AG08396 (cell line): ENCODE data around the gene CSKMT.
"Not testable (repeated sequence)": the region's sequence is repeated elsewhere in the genome, so short reads cannot be mapped to it uniquely, and the experiment has no call there.

Experiments used
- DNase-seq: peaks from one replicate; pipeline ENCODE4 v3.0.0; 2012; ENCODE audit warnings: low spot score, mixed read lengths

The CSKMT gene

GRCh38 chr11:62689421-62690183 is 24.5 kb downstream of the CSKMT start, which contains the start of gene LRRN4CL:
Gene LRRN4CL (minus strand): TSS chr11:62689530. CDS start chr11:62688508, 1,022 bp downstream.
- peak; percentile 92 for DNase-seq

GRCh38 chr11:62693624-62694023 is 28.5 kb downstream of the CSKMT start:
- DNase-seq: not testable (repeated sequence)

GRCh38 chr11:62694455-62695167 is 29.5 kb downstream of the CSKMT start:
- peak; percentile 79 for DNase-seq

- no peak for DNase-seq
Observed at GRCh38 chr11:62702246-62702645, 37.1 kb downstream of the CSKMT start.

- not testable (repeated sequence) for DNase-seq
Observed at GRCh38 chr11:62703921-62704320, 38.8 kb downstream of the CSKMT start.

GRCh38 chr11:62705413-62705812 is 40.3 kb downstream of the CSKMT start:
- no peak for DNase-seq

- peak; percentile 96 for DNase-seq
Observed at GRCh38 chr11:62705880-62706849, 41.1 kb downstream of the CSKMT start.

GRCh38 chr11:62706850-62707247 is 41.7 kb downstream of the CSKMT start:
- DNase-seq: no peak

GRCh38 chr11:62707277-62707861 is 42.3 kb downstream of the CSKMT start, which contains the start of the genes BSCL2 and GNG3:
Gene BSCL2 (minus strand): TSS chr11:62707424. CDS start chr11:62707195, 229 bp downstream.
Gene GNG3 (plus strand): TSS chr11:62707676. CDS start chr11:62708296, 620 bp downstream.
- DNase-seq: no peak

- DNase-seq: no peak
Observed at GRCh38 chr11:62708392-62708791, 43.3 kb downstream of the CSKMT start.

GRCh38 chr11:62708793-62709192 is 43.7 kb downstream of the CSKMT start:
- no peak for DNase-seq

- peak; percentile 93 for DNase-seq
Observed at GRCh38 chr11:62709247-62710000, 44.3 kb downstream of the CSKMT start.

- peak; percentile 46 for DNase-seq
Observed at GRCh38 chr11:62710001-62710345, 44.9 kb downstream of the CSKMT start.

GRCh38 chr11:62712276-62712812 is 47.2 kb downstream of the CSKMT start:
- DNase-seq: no peak

GRCh38 chr11:62712861-62713260 is 47.7 kb downstream of the CSKMT start:
- no peak for DNase-seq

- DNase-seq: no peak
Observed at GRCh38 chr11:62713343-62713742, 48.2 kb downstream of the CSKMT start.

GRCh38 chr11:62715150-62716130 is 50.3 kb downstream of the CSKMT start:
- DNase-seq: no peak

GRCh38 chr11:62716206-62716605 is 51.1 kb downstream of the CSKMT start:
- no peak for DNase-seq

GRCh38 chr11:62716816-62717215 is 51.7 kb downstream of the CSKMT start:
- no peak for DNase-seq
